Activated T-helper 1 cell treated with anti-CD3 and anti-CD28 coated beads, Interleukin-2, amount 50 U/mL, for 16 hours (primary cell): ENCODE measurements around the gene CADPS.

Source experiments
- DNase-seq, 2 donors: peaks; one replicate each; pipeline ENCODE4 v3.0.0-alpha.2; 2020; ENCODE audit warnings: low read depth in 1 of 2, low spot score in 1 of 2

Gene CADPS

GRCh38 chr3:62527474-62527873 lies 347.7 kb downstream of the CADPS start:
- DNase-seq = no peak

GRCh38 chr3:62525281-62525680 lies 349.9 kb downstream of the CADPS start:
- DNase-seq = no peak

- DNase-seq = no peak
These were observed 351.5 kb downstream of the CADPS start for GRCh38 chr3:62523672-62524071.

DNA sequence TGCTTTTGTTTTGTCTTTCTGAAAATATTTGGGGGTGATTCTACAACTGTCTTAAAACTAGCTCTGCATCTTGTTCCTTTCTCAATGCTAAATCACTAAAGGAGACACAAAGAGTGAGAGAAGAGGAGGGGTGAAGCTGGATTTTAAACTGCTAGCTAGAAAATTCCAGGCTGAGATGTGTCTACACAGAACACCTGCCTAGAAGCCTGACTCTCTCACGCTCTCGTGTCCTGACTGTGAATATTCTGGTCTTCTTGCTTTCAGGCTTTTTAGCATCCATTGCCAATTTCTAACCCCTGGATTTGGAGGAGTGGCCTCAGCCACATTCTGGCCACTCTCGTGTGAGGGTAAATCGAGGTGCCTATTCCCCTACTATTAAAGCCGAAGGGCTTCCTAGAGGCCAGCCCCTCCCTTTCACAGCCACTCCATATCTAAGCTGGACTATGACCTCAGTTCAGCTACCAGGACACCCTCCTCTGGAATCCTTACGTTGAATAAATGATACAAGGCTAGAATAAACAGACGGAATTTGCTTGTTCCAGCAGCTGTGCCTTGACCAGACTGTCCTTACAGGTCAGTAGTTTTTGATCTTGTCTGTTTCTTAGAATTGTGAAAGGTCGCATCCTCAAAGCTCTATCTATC lies 353.6 kb downstream of the CADPS start:
- DNase-seq = no peak

- DNase-seq = no peak
These were observed 371.7 kb downstream of the CADPS start for GRCh38 chr3:62503516-62503915.

DNA sequence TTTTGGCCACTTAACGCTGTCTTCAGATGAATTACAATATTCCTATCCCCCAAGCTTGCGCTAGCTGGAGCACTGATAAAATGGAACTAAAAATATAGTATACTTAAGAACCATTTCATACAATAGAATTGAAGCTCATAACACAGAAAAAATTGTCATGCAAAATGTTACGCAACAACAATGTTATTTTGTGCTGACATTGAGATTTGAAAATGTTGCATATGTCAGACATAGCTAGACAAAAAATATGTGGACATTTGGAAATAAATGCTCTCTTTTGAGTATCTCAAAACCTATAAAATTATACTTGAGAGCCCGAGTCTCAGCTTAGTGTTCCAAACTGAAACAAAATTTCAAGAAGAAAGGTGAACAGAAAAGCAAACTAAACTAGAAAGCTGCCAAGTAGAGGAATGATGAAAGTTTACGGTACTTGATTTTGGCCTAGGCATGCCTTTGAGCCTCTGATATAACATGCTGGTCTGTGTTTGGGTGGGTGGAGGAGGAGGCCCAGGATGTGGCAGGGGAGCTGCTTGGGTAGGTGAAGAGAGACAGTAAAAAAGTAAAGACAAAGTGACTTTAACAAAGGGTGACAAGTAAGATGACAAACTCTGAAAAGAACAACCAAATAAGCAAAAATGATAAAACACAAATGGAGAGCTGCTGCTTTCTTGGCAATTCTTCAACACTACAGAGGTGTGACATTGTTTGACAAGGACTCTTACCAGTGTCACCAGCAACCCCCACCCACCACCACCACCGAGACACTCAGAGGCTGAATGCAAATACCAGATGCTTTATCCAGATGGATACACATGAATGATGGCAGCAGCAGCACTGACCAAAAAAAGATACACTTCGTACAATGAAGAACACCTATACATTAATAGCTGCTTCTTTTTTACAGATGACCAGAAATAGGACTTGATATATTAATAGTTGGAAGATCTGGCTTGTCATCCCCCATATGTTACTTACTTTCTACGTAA lies 372.6 kb downstream of the CADPS start:
- no peak for DNase-seq

GRCh38 chr3:62501289-62501668 lies 373.9 kb downstream of the CADPS start:
- DNase-seq = no peak

DNA sequence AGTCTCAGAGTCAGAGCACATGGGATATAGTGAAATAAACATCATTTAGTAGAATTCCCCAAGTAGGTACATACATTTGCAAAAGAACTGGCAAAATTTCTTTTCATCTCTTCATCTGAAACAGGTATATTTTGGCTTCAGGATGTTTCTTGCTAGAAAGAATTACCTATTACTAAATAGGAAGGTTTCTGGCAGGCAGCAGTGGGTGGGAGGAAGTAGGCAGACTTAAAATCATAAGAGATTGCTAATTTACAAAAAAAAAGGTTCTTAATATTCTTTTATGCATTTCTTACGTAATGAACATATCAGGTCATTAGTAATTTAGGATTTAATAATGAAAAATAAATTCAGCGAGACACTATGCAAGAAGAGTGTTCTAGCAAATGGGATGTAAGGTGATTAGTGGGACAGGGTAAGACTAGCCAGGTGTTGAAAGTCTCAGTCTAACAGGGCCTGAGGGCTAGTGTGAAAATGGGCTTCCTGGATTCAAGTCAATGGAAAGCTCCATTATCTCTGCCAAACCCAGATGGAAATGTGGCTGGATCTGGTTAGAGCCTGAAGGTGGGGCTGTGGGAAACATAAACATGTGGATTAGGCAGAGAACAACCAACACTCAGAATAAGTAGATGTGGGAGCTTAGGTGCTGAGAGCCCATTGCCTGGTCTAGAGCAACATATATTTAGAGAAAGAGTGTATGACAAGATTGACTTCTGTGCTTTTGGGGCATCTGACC lies 374.5 kb downstream of the CADPS start:
- no peak for DNase-seq

DNA sequence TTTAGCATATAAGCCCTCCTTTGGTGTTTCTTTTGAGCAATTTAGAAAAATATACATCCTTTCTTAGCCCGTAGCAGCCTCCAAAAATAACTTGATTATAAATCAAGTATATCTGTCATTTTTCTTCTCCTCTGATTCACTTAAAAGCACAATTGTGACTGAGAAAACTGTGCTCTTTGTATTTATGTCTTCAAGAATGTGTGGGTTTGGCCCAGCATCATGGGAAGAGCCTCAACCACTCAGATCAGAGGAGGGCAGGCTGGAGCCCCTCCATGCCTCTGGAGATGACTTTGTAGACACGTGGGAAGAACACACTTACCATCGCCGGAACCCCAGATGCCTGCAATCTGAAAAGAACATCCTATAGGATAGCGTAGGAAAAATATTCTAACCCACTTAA lies 378.1 kb downstream of the CADPS start:
- DNase-seq = no peak

DNA sequence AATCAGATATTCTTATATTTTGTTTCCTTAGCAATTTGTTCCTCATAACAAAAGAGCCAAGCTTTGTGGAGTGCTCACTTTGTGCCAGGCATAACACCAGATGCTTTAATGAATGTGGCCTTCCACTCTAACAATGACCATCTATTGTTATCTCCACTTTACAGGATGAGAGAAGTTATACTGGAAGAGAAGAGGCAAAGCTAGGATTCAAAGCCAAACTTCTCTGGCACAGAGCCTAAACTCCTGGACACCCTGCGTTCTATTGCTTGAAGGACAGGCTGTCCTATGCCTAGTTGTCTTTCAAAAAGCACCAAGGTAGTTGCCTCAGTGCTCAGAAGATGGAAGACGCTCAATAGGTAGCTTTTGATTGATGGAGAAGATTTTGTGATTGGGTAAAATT lies 378.7 kb downstream of the CADPS start:
- no peak for DNase-seq

DNA sequence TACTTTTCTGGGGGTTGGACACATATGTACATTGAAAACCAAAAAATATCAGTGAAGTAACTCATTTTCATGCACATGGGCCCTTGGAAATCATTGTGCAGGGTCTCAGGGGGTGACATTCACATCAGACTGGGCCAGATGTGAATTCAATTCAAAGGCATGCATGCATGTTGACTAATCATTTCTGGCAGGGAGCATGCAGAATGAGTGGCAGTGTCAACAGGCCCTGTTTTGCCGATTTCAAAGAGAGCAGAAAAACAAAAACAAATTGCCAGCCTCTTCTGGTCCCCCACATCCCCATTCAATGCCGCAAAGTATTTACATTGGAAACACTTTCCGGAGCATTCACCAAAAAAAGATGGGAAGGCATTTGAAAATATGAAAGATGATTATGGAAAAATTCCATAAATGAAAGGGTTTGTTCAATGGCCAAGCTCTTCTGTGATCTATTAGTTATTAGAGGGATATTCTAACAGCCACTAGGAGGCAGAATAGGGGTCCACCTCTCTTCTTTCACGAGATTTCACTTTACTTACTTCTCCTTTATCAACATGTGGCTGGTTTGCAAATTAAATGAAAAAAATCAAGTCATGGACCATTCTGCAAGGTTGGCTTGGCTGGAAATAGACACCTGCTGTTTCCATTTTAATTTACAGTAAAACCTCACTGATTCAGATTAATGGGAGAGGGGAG lies 382.0 kb downstream of the CADPS start:
- no peak for DNase-seq

DNA sequence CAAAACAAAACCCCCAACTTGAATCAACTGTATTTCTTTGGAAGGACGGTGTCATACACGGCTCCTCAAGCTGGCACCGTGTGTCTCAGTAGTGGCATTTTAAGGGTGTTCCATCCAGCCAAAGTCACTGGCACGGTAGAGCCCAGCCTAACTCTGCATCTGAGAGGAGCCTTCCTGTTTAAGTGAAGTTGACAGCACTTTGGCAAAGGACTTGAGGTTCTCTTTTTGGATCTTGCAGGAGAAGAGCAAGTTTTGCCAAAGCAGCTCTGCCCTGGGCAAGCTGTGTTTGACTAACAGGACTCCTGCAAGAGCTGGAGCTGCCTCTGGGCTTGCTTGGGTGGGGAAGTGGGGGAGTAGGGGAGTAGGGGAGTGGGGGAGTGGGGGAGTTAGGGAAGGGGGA lies 392.3 kb downstream of the CADPS start:
- DNase-seq = no peak

- no peak for DNase-seq
These were observed 393.3 kb downstream of the CADPS start for GRCh38 chr3:62481962-62482361.

GRCh38 chr3:62480056-62480455 lies 395.2 kb downstream of the CADPS start:
- no peak for DNase-seq

GRCh38 chr3:62479326-62479725 lies 395.9 kb downstream of the CADPS start:
- no peak for DNase-seq

GRCh38 chr3:62475306-62475705 lies 399.9 kb downstream of the CADPS start:
- DNase-seq = no peak

DNA sequence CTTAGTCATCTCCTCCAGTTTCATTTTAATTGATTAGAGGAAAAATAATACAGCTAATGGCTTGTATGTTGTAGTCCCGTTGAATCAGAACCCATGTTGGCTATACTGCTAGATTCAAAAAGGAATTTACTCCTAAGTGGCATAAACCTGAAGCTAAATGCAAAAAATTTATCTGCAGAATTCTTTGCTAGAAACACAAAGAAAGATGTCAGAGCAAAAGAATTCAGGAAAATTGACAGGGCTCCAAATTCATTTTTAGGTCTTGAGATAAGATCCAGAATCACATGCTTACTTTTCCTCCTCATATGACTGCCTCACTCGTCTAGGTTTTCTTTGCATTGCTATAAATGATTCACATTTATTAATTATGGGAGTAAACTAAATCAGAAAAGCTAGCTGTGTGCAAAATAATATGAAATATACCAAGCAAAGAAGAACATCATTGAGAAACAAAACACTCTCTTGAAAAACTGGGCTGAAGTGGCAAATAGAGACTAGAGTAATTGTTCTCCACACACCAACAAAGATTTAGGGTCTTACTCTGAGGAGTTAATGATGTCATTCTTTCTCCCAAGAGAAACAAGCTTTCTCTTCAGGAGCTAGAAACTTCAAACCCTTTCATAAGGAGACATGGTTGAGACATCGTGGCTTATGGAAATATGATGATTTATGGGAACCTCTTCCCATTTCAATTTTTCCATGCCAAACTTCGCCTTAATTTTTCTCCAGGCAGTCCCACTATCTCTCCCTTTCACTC lies 407.1 kb downstream of the CADPS start:
- DNase-seq = no peak

GRCh38 chr3:62462788-62463187 lies 412.4 kb downstream of the CADPS start:
- DNase-seq = no peak

DNA sequence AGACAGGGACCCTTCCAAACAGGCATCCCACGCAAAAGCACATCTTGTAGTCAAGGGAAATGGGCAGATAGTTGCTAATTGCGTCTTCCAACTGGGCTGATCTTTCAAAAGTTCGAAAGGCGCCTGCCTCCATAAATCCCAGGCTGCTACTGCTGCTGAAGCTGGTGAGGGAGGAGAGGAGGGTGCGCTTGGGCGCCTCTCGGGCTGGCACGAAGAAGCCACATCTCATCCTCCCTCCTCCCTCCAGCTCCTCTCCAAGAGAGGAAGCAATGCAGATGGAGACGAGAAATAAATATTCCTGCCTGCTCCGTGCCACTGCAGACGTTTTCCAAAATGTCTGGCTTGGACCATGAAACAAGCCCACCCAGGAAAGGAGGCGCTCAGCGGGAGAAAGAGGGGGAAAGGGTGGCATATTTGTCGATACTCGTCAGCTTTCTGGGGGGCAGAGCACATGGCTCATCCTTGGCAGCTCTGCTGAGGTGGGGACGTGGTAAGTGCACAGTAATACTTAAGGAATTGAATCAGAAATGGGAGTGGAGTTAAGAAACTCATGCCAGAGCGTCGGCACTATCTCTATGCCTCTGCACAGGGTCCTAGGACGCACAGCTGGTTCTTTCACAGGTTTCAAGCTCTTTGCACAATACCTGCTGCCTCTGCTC lies 413.0 kb downstream of the CADPS start:
- DNase-seq = no peak

DNA sequence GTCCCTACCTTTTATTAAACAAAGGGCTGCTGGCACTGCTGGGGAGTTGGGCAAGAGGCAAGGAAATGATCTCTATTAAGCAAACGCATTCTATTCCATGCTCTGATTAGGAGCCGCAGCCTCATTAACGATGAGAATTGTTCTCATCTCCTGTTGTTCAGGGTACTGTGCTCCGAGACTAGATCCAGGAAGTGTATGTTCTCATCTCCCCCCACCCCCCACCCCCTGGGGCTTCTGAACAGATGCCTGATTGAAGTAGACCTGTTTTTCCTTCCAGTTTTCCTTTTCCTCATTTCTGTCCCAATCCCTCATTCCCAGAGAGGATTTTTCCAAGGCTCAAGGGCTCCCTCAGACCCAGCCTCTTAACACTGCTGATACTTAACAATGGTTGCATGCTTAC lies 420.3 kb downstream of the CADPS start:
- no peak for DNase-seq
